ENCODE results near the gene CDK5R1.

- TF ChIP-seq CTCF (conservative IDR thresholded peaks at IDR 0.05; ENCODE audit: low read length) (no peak), EZH2phosphoT487 (IDR thresholded peaks at IDR 0.05; ENCODE audit: borderline replicate concordance) (no peak)
These were observed 32.7 kb downstream of the CDK5R1 start for GRCh38 chr17:32519228-32520103.
